Upper lobe of left lung (tissue), 6 donors: Measurements from ENCODE around the gene CADM1. TPM values are rescaled to one million over a fixed set of nuclear protein-coding genes. Genes with fewer than 3 reads are reported as not detected.

Experiments used
- ATAC-seq, 2 donors: fragments of 200-7000 bp; cut with Tn5 transposase; one replicate each; pipeline ENCODE4 v1.9.1; 2022; ENCODE audit warnings: mild to moderate bottlenecking in 2 of 2, moderate library complexity in 2 of 2; ENCODE audit not compliant: low FRiP score in 2 of 2
- DNase-seq, 2 donors: peaks; one replicate each; pipeline ENCODE4 v3.0.0-alpha.2; 2019 to 2020
- H3K27ac ChIP-seq, 4 donors: fragments of 200-600 bp; sonication (generic); one replicate each; pipeline ENCODE4 v1.5.1; 2016 to 2019
- H3K27me3 ChIP-seq, 4 donors: fragments of 200-600 bp; sonication (generic); one replicate each; pipeline ENCODE4 v1.5.1; 2017 to 2019
- H3K36me3 ChIP-seq, 4 donors: fragments of 200-600 bp; sonication (generic); one replicate each; pipeline ENCODE4 v1.5.1; 2016 to 2019
- H3K4me1 ChIP-seq, 4 donors: fragments of 200-600 bp; sonication (generic); one replicate each; pipeline ENCODE4 v1.5.1; 2018 to 2019
- H3K4me3 ChIP-seq, 4 donors: fragments of 200-600 bp; sonication (generic); one replicate each; pipeline ENCODE4 v1.5.1; 2017 to 2019; ENCODE audit warnings: mild to moderate bottlenecking in 2 of 4, moderate library complexity in 1 of 4
- H3K9me3 ChIP-seq, 4 donors: fragments of 200-600 bp; sonication (generic); one replicate each; pipeline ENCODE4 v1.5.1; 2018 to 2019
- EP300 ChIP-seq, 4 donors: sonication (generic); formaldehyde crosslinking; IDR thresholded peaks; one replicate each; pipeline ENCODE4 v1.5.1; 2017; ENCODE audit warnings: antibody characterized with exemption in 4 of 4, control low read depth in 2 of 4
- POLR2A ChIP-seq, 4 donors: fragments of 450-650 bp; IDR thresholded peaks; one replicate each; pipeline ENCODE4 v1.5.1; 2016 to 2017; ENCODE audit warnings: antibody characterized with exemption in 4 of 4, mild to moderate bottlenecking in 2 of 4
- POLR2AphosphoS5 ChIP-seq, 2 donors: sonication (generic); formaldehyde crosslinking; IDR thresholded peaks; one replicate each; pipeline ENCODE4 v1.5.1; 2017; ENCODE audit warnings: antibody characterized with exemption in 2 of 2
- WGBS, 2 donors: methylation state at CpG; one replicate each; pipeline ENCODE4 v1.1.5; 2017 to 2018; 5-methylcytosine and 5-hydroxymethylcytosine counted together
- total RNA-seq, 6 donors: library from RNA; depleted of rRNA in 4 of 6; stranded (reverse); fragments of >200 nt in 4 of 6; gene quantifications; one replicate each; pipeline versions ENCODE4 v1.1.0 to v1.2.1, GENCODE V29; 2016 to 2021
- TF ChIP-seq, protein P1 (sequence below), 6 experiments: fragments of 450-650 bp in 4 of 6; fragments of 200-600 bp in 2 of 6; sonication (generic) in 2 of 6; IDR thresholded peaks; one replicate each; pipeline ENCODE4 v1.5.1; 2016 to 2019; ENCODE audit warnings: antibody characterized with exemption in 6 of 6
- donor health status: DM: no; HTN: no; CAD: no; lungs with moderate emphysema.
- donor health status: DM: no; HTN: yes; CAD: no; lungs with severe emphysema.

CADM1 gene
- total RNA-seq, 6 donors from 2014 or later = 69.9 to 212 (median 125) TPM

DNA sequence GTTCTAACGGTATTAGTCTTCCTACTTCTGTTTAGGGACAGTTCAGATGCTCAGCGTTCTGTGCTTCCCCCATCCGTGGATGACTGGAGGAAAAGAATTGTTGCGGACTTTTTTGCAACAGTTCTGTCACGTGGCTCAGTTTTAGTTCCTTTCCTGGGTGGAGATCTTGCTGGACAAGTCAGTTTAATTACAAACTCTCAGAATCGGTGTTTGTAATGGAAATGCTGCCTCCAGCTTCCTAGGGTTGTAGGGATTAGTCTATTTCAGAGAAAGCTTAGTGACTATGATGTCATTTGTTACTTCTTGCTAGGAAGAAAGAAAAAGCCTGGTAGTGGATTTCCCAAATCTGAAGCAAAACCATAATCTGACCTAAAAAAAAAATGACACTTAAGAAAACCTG lies 320.4 kb downstream of the CADM1 start:
- DNase-seq (no peak), ATAC-seq (no peak)
- Histone ChIP-seq H3K4me3 (no peak overlapping the region), H3K36me3 (no peaks in the 10 kb centered on the region), H3K27ac (no peak overlapping the region), H3K9me3 (no peaks in the 10 kb centered on the region), H3K4me1 (no peaks in the 10 kb centered on the region), H3K27me3 (no peaks in the 10 kb centered on the region)
- WGBS, 2 donors = 81 to 82% methylated on average over 6 of the region's 6 CpGs
- TF ChIP-seq EP300 (IDR thresholded peaks at IDR 0.05) = no peak
- TF ChIP-seq, protein P1, sequence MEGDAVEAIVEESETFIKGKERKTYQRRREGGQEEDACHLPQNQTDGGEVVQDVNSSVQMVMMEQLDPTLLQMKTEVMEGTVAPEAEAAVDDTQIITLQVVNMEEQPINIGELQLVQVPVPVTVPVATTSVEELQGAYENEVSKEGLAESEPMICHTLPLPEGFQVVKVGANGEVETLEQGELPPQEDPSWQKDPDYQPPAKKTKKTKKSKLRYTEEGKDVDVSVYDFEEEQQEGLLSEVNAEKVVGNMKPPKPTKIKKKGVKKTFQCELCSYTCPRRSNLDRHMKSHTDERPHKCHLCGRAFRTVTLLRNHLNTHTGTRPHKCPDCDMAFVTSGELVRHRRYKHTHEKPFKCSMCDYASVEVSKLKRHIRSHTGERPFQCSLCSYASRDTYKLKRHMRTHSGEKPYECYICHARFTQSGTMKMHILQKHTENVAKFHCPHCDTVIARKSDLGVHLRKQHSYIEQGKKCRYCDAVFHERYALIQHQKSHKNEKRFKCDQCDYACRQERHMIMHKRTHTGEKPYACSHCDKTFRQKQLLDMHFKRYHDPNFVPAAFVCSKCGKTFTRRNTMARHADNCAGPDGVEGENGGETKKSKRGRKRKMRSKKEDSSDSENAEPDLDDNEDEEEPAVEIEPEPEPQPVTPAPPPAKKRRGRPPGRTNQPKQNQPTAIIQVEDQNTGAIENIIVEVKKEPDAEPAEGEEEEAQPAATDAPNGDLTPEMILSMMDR (IDR thresholded peaks at IDR 0.05) = no peak
- no peak for TF ChIP-seq POLR2A (IDR thresholded peaks at IDR 0.05)
- TF ChIP-seq POLR2AphosphoS5 (IDR thresholded peaks at IDR 0.05) = no peak

DNA sequence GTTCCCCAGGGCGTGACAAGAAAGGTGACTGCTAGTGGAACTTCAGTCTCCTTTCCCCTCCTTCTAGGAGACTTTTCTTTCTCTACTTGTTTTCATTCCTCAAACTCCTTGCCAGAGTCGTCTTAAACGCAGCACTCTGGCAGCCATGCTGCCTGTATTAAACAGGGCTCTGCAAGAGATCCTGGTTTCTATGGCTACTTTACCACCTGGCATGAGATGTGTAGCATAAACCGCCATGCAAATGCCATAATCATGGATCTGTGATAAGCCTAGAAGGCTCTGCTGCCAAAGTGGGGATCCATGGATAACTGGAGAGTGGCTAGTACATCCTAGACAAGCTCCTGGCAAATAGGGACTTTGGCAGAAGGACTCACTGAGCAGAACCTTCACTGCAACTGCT lies 321.1 kb downstream of the CADM1 start:
- DNase-seq (no peak), ATAC-seq (no peak)
- H3K27ac ChIP-seq = no peak overlapping the region
- no peak overlapping the region for H3K4me3 ChIP-seq
- no peaks in the 10 kb centered on the region for H3K9me3 ChIP-seq
- TF ChIP-seq, protein P1 (IDR thresholded peaks at IDR 0.05) = no peak
- TF ChIP-seq POLR2AphosphoS5 (IDR thresholded peaks at IDR 0.05) = no peak
- no peak for TF ChIP-seq POLR2A (IDR thresholded peaks at IDR 0.05)
- TF ChIP-seq EP300 (IDR thresholded peaks at IDR 0.05) = no peak
- WGBS, 2 donors = 86 to 88% methylated on average over 4 of the region's 4 CpGs
- H3K36me3 ChIP-seq = no peaks in the 10 kb centered on the region
- H3K27me3 ChIP-seq = no peaks in the 10 kb centered on the region
- no peaks in the 10 kb centered on the region for H3K4me1 ChIP-seq

DNA sequence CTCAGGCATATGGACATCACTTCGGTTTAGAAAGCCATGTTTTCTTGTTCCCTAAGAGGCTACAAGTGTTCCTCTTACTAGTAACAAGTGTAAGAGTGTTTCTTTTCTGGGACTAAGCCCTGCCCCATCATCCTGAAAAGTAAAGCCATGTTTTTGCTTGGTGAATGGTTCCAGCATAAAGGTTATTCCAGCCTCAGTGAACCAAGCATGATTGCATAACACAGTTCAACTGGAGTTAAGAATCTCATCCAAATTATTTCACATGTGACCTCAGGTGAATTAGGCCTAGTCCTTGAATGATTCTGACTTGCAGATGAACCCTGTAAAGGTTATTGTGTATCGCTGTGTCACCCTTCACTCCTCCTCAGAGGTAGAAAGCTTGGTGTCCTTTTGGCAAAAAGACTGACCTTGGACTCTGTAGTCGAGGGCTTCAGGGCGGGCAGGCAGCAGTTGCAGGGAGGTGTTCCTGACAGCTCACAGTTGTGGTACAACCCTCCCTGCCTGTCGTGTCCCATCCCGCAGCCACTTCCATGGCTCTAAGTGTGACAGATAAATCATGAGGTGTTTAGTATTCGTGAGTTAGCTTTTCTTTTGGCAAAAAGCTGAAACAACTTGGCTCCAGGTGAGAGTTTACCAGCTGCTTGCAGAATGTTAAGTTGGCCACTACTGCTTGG lies 321.8 kb downstream of the CADM1 start:
- H3K27me3 ChIP-seq = no peaks in the 10 kb centered on the region
- 73 to 80% methylated on average over 5 to 7 of the region's 7 CpGs for WGBS, 2 donors
- no peak overlapping the region for H3K27ac ChIP-seq
- DNase-seq (no peak), ATAC-seq (no peak)
- no peak overlapping the region for H3K4me3 ChIP-seq
- no peaks in the 10 kb centered on the region for H3K4me1 ChIP-seq
- TF ChIP-seq, protein P1 (IDR thresholded peaks at IDR 0.05) = no peak
- TF ChIP-seq POLR2A (IDR thresholded peaks at IDR 0.05) (no peak), EP300 (IDR thresholded peaks at IDR 0.05) (no peak), POLR2AphosphoS5 (IDR thresholded peaks at IDR 0.05) (peak in 1 of 2 donors; percentile 11)
- no peaks in the 10 kb centered on the region for H3K9me3 ChIP-seq
- H3K36me3 ChIP-seq = no peaks in the 10 kb centered on the region

DNA sequence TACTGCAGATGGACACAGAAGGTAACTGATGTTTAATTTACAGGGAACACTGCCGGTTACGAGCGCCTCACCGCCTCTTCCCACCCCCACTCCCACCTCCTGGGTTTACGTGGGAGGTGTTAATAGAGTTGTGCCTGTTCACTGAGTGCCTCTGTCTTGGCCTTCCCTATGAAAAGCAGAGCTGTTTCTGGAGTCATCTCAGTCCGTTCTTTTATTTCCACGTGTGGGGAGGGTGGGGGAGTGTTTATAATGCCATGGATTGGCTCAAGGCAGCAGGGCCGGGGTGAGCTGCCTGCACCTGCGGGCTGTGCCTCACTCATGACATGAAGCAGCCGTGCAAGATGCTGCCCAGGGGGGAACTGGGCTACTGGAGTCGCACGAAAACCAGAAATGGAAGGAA lies 322.7 kb downstream of the CADM1 start:
- TF ChIP-seq EP300 (IDR thresholded peaks at IDR 0.05) (no peak), POLR2AphosphoS5 (IDR thresholded peaks at IDR 0.05) (no peak), POLR2A (IDR thresholded peaks at IDR 0.05) (no peak)
- TF ChIP-seq, protein P1 (IDR thresholded peaks at IDR 0.05) = no peak
- H3K9me3 ChIP-seq = no peaks in the 10 kb centered on the region
- ATAC-seq (no peak), DNase-seq (peak in 1 of 2 donors; percentile 20)
- H3K36me3 ChIP-seq = no peaks in the 10 kb centered on the region
- no peak overlapping the region for H3K4me3 ChIP-seq
- H3K27me3 ChIP-seq = no peaks in the 10 kb centered on the region
- 85 to 88% methylated on average over 8 to 12 of the region's 12 CpGs for WGBS, 2 donors
- no peaks in the 10 kb centered on the region for H3K4me1 ChIP-seq
- no peak overlapping the region for H3K27ac ChIP-seq

DNA sequence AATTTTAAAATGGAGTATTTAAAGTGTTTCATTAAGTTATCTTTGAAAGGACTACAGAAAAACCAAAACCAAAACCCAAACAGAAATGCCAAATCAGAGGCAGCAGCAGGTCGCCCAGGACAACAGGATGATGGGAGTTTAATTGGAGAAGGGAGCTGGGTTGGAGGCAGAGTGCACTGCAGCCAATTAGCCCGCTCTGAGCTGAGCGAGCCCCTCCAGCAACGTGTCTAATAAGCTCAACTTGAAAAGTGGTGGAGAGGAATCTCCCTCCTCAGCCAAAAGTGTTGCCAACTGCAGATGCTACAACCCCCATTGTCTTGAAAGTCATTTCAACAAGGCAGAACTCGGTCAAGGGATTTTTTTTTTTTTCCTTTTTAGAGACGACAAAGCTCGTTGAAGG lies 323.9 kb downstream of the CADM1 start:
- TF ChIP-seq POLR2AphosphoS5 (IDR thresholded peaks at IDR 0.05) = no peak
- Histone ChIP-seq H3K27me3 (no peaks in the 10 kb centered on the region), H3K4me1 (no peaks in the 10 kb centered on the region), H3K27ac (no peak overlapping the region), H3K36me3 (no peaks in the 10 kb centered on the region), H3K9me3 (no peaks in the 10 kb centered on the region), H3K4me3 (no peak overlapping the region)
- DNase-seq (no peak), ATAC-seq (no peak)
- 82 to 83% methylated on average over 7 of the region's 7 CpGs for WGBS, 2 donors
